ENCODE results near the gene PCCA. TPM values are rescaled to one million over a fixed set of nuclear protein-coding genes. Genes with fewer than 3 reads are reported as not detected.
"Not testable (repeated sequence)": the region's sequence is repeated elsewhere in the genome, so short reads cannot be mapped to it uniquely, and the experiment has no call there.

PCCA gene
- polyA plus RNA-seq, 2 donors = 11.1 to 15.2 TPM

GRCh38 chr13:100092273-100092672, 3.4 kb downstream of the PCCA start:
- 90 to 98% methylated on average over 2 of the region's 2 CpGs for WGBS, 2 donors
- H3K9me3 ChIP-seq (ENCODE audit: control insufficient read depth in 2 of 2, insufficient read depth in 1 of 2, low read depth in 1 of 2, low read length in 1 of 2) = not testable (repeated sequence)

GRCh38 chr13:100095498-100095897, 6.6 kb downstream of the PCCA start:
- H3K4me1 ChIP-seq (ENCODE audit: control insufficient read depth in 2 of 2, insufficient read depth in 2 of 2, low read length in 1 of 2) = no peaks in the 10 kb centered on the region
- WGBS, 2 donors = 94 to 96% methylated on average over 4 of the region's 4 CpGs
- no peaks in the 10 kb centered on the region for H3K9me3 ChIP-seq (ENCODE audit: control insufficient read depth in 2 of 2, insufficient read depth in 1 of 2, low read depth in 1 of 2, low read length in 1 of 2)
- H3K27me3 ChIP-seq (ENCODE audit: control insufficient read depth in 1 of 2, insufficient read depth in 2 of 2, low read length in 2 of 2) = no peaks in the 10 kb centered on the region
- H3K27ac ChIP-seq (ENCODE audit: low read depth in 2 of 2, low read length in 1 of 2) = no peak overlapping the region
- H3K36me3 ChIP-seq (ENCODE audit: control insufficient read depth in 2 of 2, insufficient read depth in 2 of 2, low read length in 1 of 2) = no peaks in the 10 kb centered on the region
- H3K4me3 ChIP-seq (ENCODE audit: low read depth in 1 of 2, low read length in 2 of 2) = no peak overlapping the region

More at GRCh38 chr13:100092273-100092672, 3.4 kb downstream of the PCCA start:
- not testable (repeated sequence) for H3K4me1 ChIP-seq (ENCODE audit: control insufficient read depth in 2 of 2, insufficient read depth in 2 of 2, low read length in 1 of 2); H3K27me3 ChIP-seq (ENCODE audit: control insufficient read depth in 1 of 2, insufficient read depth in 2 of 2, low read length in 2 of 2); H3K36me3 ChIP-seq (ENCODE audit: control insufficient read depth in 2 of 2, insufficient read depth in 2 of 2, low read length in 1 of 2); H3K4me3 ChIP-seq (ENCODE audit: low read depth in 1 of 2, low read length in 2 of 2); H3K27ac ChIP-seq (ENCODE audit: low read depth in 2 of 2, low read length in 1 of 2)

GRCh38 chr13:100096526-100096925, 7.6 kb downstream of the PCCA start:
- Histone ChIP-seq H3K36me3 (ENCODE audit: control insufficient read depth in 2 of 2, insufficient read depth in 2 of 2, low read length in 1 of 2) (no peaks in the 10 kb centered on the region), H3K27me3 (ENCODE audit: control insufficient read depth in 1 of 2, insufficient read depth in 2 of 2, low read length in 2 of 2) (no peaks in the 10 kb centered on the region), H3K27ac (ENCODE audit: low read depth in 2 of 2, low read length in 1 of 2) (no peak overlapping the region), H3K4me3 (ENCODE audit: low read depth in 1 of 2, low read length in 2 of 2) (no peak overlapping the region), H3K4me1 (ENCODE audit: control insufficient read depth in 2 of 2, insufficient read depth in 2 of 2, low read length in 1 of 2) (no peaks in the 10 kb centered on the region), H3K9me3 (ENCODE audit: control insufficient read depth in 2 of 2, insufficient read depth in 1 of 2, low read depth in 1 of 2, low read length in 1 of 2) (no peaks in the 10 kb centered on the region)
- 86 to 97% methylated on average over 7 of the region's 7 CpGs for WGBS, 2 donors

GRCh38 chr13:100097821-100098220, 8.9 kb downstream of the PCCA start:
- H3K9me3 ChIP-seq (ENCODE audit: control insufficient read depth in 2 of 2, insufficient read depth in 1 of 2, low read depth in 1 of 2, low read length in 1 of 2) = no peaks in the 10 kb centered on the region
- no peak overlapping the region for H3K27ac ChIP-seq (ENCODE audit: low read depth in 2 of 2, low read length in 1 of 2)
- H3K4me3 ChIP-seq (ENCODE audit: low read depth in 1 of 2, low read length in 2 of 2) = no peak overlapping the region
- no peaks in the 10 kb centered on the region for H3K27me3 ChIP-seq (ENCODE audit: control insufficient read depth in 1 of 2, insufficient read depth in 2 of 2, low read length in 2 of 2)
- no peaks in the 10 kb centered on the region for H3K4me1 ChIP-seq (ENCODE audit: control insufficient read depth in 2 of 2, insufficient read depth in 2 of 2, low read length in 1 of 2)
- no peaks in the 10 kb centered on the region for H3K36me3 ChIP-seq (ENCODE audit: control insufficient read depth in 2 of 2, insufficient read depth in 2 of 2, low read length in 1 of 2)
- 95 to 96% methylated on average over 1 of the region's 1 CpG for WGBS, 2 donors

- H3K4me3 ChIP-seq (ENCODE audit: low read depth in 1 of 2, low read length in 2 of 2) = no peak overlapping the region
- WGBS, 2 donors = 93 to 94% methylated on average over 6 of the region's 6 CpGs
- no peaks in the 10 kb centered on the region for H3K27me3 ChIP-seq (ENCODE audit: control insufficient read depth in 1 of 2, insufficient read depth in 2 of 2, low read length in 2 of 2)
- H3K4me1 ChIP-seq (ENCODE audit: control insufficient read depth in 2 of 2, insufficient read depth in 2 of 2, low read length in 1 of 2) = no peaks in the 10 kb centered on the region
- no peaks in the 10 kb centered on the region for H3K9me3 ChIP-seq (ENCODE audit: control insufficient read depth in 2 of 2, insufficient read depth in 1 of 2, low read depth in 1 of 2, low read length in 1 of 2)
- H3K27ac ChIP-seq (ENCODE audit: low read depth in 2 of 2, low read length in 1 of 2) = no peak overlapping the region
- H3K36me3 ChIP-seq (ENCODE audit: control insufficient read depth in 2 of 2, insufficient read depth in 2 of 2, low read length in 1 of 2) = no peaks in the 10 kb centered on the region
Observed at GRCh38 chr13:100098445-100099116, 9.7 kb downstream of the PCCA start.

GRCh38 chr13:100099117-100099445, 10.2 kb downstream of the PCCA start:
- not testable (repeated sequence) for H3K27me3 ChIP-seq (ENCODE audit: control insufficient read depth in 1 of 2, insufficient read depth in 2 of 2, low read length in 2 of 2); H3K4me3 ChIP-seq (ENCODE audit: low read depth in 1 of 2, low read length in 2 of 2); H3K36me3 ChIP-seq (ENCODE audit: control insufficient read depth in 2 of 2, insufficient read depth in 2 of 2, low read length in 1 of 2); H3K27ac ChIP-seq (ENCODE audit: low read depth in 2 of 2, low read length in 1 of 2); H3K9me3 ChIP-seq (ENCODE audit: control insufficient read depth in 2 of 2, insufficient read depth in 1 of 2, low read depth in 1 of 2, low read length in 1 of 2); H3K4me1 ChIP-seq (ENCODE audit: control insufficient read depth in 2 of 2, insufficient read depth in 2 of 2, low read length in 1 of 2)
- 63 to 81% methylated on average over 8 of the region's 8 CpGs for WGBS, 2 donors

- Histone ChIP-seq H3K4me3 (ENCODE audit: low read depth in 1 of 2, low read length in 2 of 2) (peak overlapping the region in 1 of 2 donors; percentile 3), H3K27ac (ENCODE audit: low read depth in 2 of 2, low read length in 1 of 2) (peak overlapping the region; percentile 51 to 55), H3K36me3 (ENCODE audit: control insufficient read depth in 2 of 2, insufficient read depth in 2 of 2, low read length in 1 of 2) (no peaks in the 10 kb centered on the region), H3K27me3 (ENCODE audit: control insufficient read depth in 1 of 2, insufficient read depth in 2 of 2, low read length in 2 of 2) (no peaks in the 10 kb centered on the region), H3K4me1 (ENCODE audit: control insufficient read depth in 2 of 2, insufficient read depth in 2 of 2, low read length in 1 of 2) (no peaks in the 10 kb centered on the region), H3K9me3 (ENCODE audit: control insufficient read depth in 2 of 2, insufficient read depth in 1 of 2, low read depth in 1 of 2, low read length in 1 of 2) (no peaks in the 10 kb centered on the region)
- WGBS, 2 donors = 25 to 31% methylated on average over 10 of the region's 10 CpGs
Observed at GRCh38 chr13:100100115-100100879, 11.4 kb downstream of the PCCA start.

- Histone ChIP-seq H3K27me3 (ENCODE audit: control insufficient read depth in 1 of 2, insufficient read depth in 2 of 2, low read length in 2 of 2) (no peaks in the 10 kb centered on the region), H3K36me3 (ENCODE audit: control insufficient read depth in 2 of 2, insufficient read depth in 2 of 2, low read length in 1 of 2) (no peaks in the 10 kb centered on the region), H3K9me3 (ENCODE audit: control insufficient read depth in 2 of 2, insufficient read depth in 1 of 2, low read depth in 1 of 2, low read length in 1 of 2) (no peaks in the 10 kb centered on the region), H3K4me1 (ENCODE audit: control insufficient read depth in 2 of 2, insufficient read depth in 2 of 2, low read length in 1 of 2) (no peaks in the 10 kb centered on the region), H3K4me3 (ENCODE audit: low read depth in 1 of 2, low read length in 2 of 2) (no peak overlapping the region), H3K27ac (ENCODE audit: low read depth in 2 of 2, low read length in 1 of 2) (no peak overlapping the region)
- 89 to 90% methylated on average over 2 of the region's 2 CpGs for WGBS, 2 donors
Observed at GRCh38 chr13:100102042-100102441, 13.1 kb downstream of the PCCA start.

GRCh38 chr13:100106005-100106404, 17.1 kb downstream of the PCCA start:
- Histone ChIP-seq H3K27me3 (ENCODE audit: control insufficient read depth in 1 of 2, insufficient read depth in 2 of 2, low read length in 2 of 2) (no peaks in the 10 kb centered on the region), H3K4me3 (ENCODE audit: low read depth in 1 of 2, low read length in 2 of 2) (no peak overlapping the region), H3K27ac (ENCODE audit: low read depth in 2 of 2, low read length in 1 of 2) (no peak overlapping the region), H3K4me1 (ENCODE audit: control insufficient read depth in 2 of 2, insufficient read depth in 2 of 2, low read length in 1 of 2) (no peaks in the 10 kb centered on the region), H3K9me3 (ENCODE audit: control insufficient read depth in 2 of 2, insufficient read depth in 1 of 2, low read depth in 1 of 2, low read length in 1 of 2) (no peaks in the 10 kb centered on the region), H3K36me3 (ENCODE audit: control insufficient read depth in 2 of 2, insufficient read depth in 2 of 2, low read length in 1 of 2) (no peaks in the 10 kb centered on the region)
- 63 to 80% methylated on average over 2 of the region's 2 CpGs for WGBS, 2 donors

GRCh38 chr13:100106705-100107104, 17.8 kb downstream of the PCCA start:
- Histone ChIP-seq H3K9me3 (ENCODE audit: control insufficient read depth in 2 of 2, insufficient read depth in 1 of 2, low read depth in 1 of 2, low read length in 1 of 2) (no peaks in the 10 kb centered on the region), H3K27ac (ENCODE audit: low read depth in 2 of 2, low read length in 1 of 2) (peak overlapping the region; percentile 37 to 54), H3K4me3 (ENCODE audit: low read depth in 1 of 2, low read length in 2 of 2) (no peak overlapping the region), H3K4me1 (ENCODE audit: control insufficient read depth in 2 of 2, insufficient read depth in 2 of 2, low read length in 1 of 2) (no peaks in the 10 kb centered on the region), H3K36me3 (ENCODE audit: control insufficient read depth in 2 of 2, insufficient read depth in 2 of 2, low read length in 1 of 2) (no peaks in the 10 kb centered on the region), H3K27me3 (ENCODE audit: control insufficient read depth in 1 of 2, insufficient read depth in 2 of 2, low read length in 2 of 2) (no peaks in the 10 kb centered on the region)
- 55 to 61% methylated on average over 4 of the region's 4 CpGs for WGBS, 2 donors

Data from esophagus (tissue), 2 donors.